Measurements from ENCODE around the gene CFAP299.

Gene CFAP299

DNA sequence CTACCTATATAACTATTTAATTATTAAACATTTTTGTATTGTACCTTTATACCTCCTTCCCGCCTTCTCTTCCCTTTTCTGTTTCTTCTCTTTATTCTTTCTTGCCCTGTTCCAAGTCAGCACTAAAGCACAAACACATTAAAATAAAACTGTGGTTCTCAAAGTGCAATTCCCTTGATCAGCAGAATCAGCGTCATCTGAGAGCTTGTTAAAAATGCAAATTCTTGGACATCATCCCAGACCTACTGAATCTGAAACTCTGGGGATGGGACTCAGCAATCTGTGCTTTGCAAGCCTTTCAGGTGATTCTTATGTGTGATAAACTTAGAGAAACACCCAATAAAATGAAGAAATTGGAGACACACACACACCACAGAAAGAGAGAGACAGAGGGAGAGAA, 516.5 kb downstream of the CFAP299 start:
- H3K36me3 ChIP-seq (ENCODE audit: control insufficient read depth, low read depth, low read length): no peaks in the 10 kb centered on the region
- H3K4me1 ChIP-seq (ENCODE audit: control insufficient read depth, low read depth, low read length): no peaks in the 10 kb centered on the region
- H3K27me3 ChIP-seq (ENCODE audit: control insufficient read depth, insufficient read depth, low read length): no peaks in the 10 kb centered on the region
- no peak overlapping the region for H3K9ac ChIP-seq (ENCODE audit: low read length)
- no peak overlapping the region for H3K4me3 ChIP-seq (ENCODE audit: low read length)
- H3K9me3 ChIP-seq (ENCODE audit: control insufficient read depth, low read depth, low read length): no peaks in the 10 kb centered on the region
- H3K27ac ChIP-seq (ENCODE audit: low read length): no peak overlapping the region

DNA sequence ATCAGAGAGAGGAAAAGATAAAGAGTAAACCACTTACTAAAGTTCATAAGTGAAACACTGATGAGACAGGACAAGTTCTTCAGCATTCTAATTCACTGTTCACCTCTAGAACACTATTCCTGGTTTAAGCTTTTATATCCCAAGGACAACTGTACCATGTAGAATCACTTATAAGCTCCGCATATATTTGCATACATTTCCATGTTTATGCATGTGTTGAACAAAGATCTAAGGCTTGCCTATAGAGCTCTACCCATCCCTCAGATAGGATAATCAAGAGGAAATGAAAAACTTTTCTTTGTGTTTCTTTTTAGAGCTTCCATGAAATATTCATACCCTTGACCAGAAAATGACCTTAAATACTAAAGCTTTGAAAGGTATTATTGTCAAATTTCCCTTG, 538.0 kb downstream of the CFAP299 start:
- no peaks in the 10 kb centered on the region for H3K4me1 ChIP-seq (ENCODE audit: control insufficient read depth, low read depth, low read length)
- no peak overlapping the region for H3K27ac ChIP-seq (ENCODE audit: low read length)

DNA sequence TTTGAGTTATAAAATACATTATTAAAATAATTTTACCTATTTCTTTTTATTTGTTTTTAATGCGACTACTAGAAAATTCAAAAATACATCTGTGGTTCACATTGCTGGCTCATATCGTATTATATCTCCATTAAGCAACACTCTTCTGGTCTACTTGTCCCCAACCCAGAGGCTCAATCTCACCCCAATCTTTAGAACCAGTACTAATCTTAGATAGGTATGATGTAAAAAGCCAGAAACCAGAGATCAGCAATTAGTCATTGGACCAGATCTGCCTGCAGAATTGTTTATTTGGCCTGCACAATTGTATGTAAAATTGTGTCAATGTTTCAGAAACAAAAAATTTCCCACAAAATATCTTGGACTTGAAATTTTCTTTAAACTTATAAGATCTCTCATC, 539.4 kb downstream of the CFAP299 start:
- H3K4me3 ChIP-seq (ENCODE audit: low read length): no peak overlapping the region
- no peaks in the 10 kb centered on the region for H3K27me3 ChIP-seq (ENCODE audit: control insufficient read depth, insufficient read depth, low read length)
- H3K9me3 ChIP-seq (ENCODE audit: control insufficient read depth, low read depth, low read length): no peaks in the 10 kb centered on the region
- H3K9ac ChIP-seq (ENCODE audit: low read length): no peak overlapping the region
- no peak overlapping the region for H3K27ac ChIP-seq (ENCODE audit: low read length)
- H3K4me1 ChIP-seq (ENCODE audit: control insufficient read depth, low read depth, low read length): no peaks in the 10 kb centered on the region
- no peaks in the 10 kb centered on the region for H3K36me3 ChIP-seq (ENCODE audit: control insufficient read depth, low read depth, low read length)

More for the DNA sequence above, 538.0 kb downstream of the CFAP299 start:
- Histone ChIP-seq H3K27me3 (ENCODE audit: control insufficient read depth, insufficient read depth, low read length) (no peaks in the 10 kb centered on the region), H3K9me3 (ENCODE audit: control insufficient read depth, low read depth, low read length) (no peaks in the 10 kb centered on the region), H3K4me3 (ENCODE audit: low read length) (no peak overlapping the region), H3K36me3 (ENCODE audit: control insufficient read depth, low read depth, low read length) (no peaks in the 10 kb centered on the region), H3K9ac (ENCODE audit: low read length) (no peak overlapping the region)

DNA sequence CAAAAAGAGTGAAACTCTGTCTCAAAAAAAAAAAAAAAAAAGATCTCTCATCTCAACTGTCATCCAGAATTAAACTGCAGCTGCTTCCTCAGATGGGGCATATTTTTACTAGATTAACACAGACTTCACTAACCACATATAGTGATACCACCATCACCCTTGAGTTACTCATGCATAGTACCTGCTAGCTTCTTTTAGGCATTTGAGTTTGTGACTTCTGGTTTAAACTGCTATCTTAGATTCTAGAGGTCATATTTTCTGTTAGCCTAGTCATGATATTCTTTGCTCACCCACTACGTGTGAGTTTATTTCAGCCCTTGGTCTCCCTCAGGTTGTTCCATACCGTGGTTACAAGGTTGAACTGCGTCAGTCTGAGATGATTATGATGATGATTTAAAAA, 540.1 kb downstream of the CFAP299 start:
- Histone ChIP-seq H3K36me3 (ENCODE audit: control insufficient read depth, low read depth, low read length) (no peaks in the 10 kb centered on the region), H3K9ac (ENCODE audit: low read length) (no peak overlapping the region), H3K9me3 (ENCODE audit: control insufficient read depth, low read depth, low read length) (no peaks in the 10 kb centered on the region), H3K27ac (ENCODE audit: low read length) (no peak overlapping the region), H3K4me1 (ENCODE audit: control insufficient read depth, low read depth, low read length) (no peaks in the 10 kb centered on the region), H3K27me3 (ENCODE audit: control insufficient read depth, insufficient read depth, low read length) (no peaks in the 10 kb centered on the region), H3K4me3 (ENCODE audit: low read length) (no peak overlapping the region)

DNA sequence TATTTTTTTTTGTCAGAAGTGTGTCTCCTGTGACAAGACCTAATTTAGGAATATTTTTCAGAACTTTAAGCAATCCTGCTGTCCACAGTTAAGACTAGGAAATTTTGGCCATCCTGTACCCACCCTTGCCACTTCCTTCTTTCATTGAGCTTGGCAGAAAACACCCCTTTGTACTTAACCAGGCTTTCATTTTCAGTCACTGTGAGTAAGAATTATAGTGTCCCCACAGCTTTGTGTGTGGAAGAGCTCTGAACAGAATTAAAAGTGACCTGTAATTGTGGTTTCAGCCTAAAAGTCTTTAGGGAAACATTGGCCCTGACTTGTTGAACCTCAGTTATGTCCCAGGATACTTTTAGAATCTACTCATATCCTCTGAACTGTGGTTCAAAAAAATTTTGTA, 541.3 kb downstream of the CFAP299 start:
- Histone ChIP-seq H3K27ac (ENCODE audit: low read length) (no peak overlapping the region), H3K9me3 (ENCODE audit: control insufficient read depth, low read depth, low read length) (no peaks in the 10 kb centered on the region), H3K4me3 (ENCODE audit: low read length) (no peak overlapping the region), H3K27me3 (ENCODE audit: control insufficient read depth, insufficient read depth, low read length) (no peaks in the 10 kb centered on the region), H3K36me3 (ENCODE audit: control insufficient read depth, low read depth, low read length) (no peaks in the 10 kb centered on the region), H3K4me1 (ENCODE audit: control insufficient read depth, low read depth, low read length) (no peaks in the 10 kb centered on the region), H3K9ac (ENCODE audit: low read length) (no peak overlapping the region)

DNA sequence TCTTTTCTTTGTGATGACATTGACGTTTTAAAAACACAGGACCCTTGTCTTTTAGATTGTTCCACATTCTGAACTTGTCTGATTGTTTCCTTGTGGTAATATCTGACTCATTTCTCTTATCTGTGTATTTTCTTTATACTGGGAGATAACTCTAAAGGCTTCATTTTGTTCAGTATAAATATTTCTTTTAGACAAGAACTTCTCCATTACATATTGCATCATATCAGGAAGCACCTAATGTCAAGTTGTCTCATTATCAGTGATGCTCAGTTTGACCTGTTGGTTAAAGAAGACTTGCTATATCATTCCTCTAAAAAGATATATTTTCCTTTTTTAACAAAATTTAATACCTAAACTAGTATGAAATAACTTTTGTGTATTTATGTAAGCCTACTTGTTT, 542.7 kb downstream of the CFAP299 start:
- Histone ChIP-seq H3K27ac (ENCODE audit: low read length) (no peak overlapping the region), H3K36me3 (ENCODE audit: control insufficient read depth, low read depth, low read length) (no peaks in the 10 kb centered on the region), H3K9ac (ENCODE audit: low read length) (no peak overlapping the region), H3K27me3 (ENCODE audit: control insufficient read depth, insufficient read depth, low read length) (no peaks in the 10 kb centered on the region), H3K4me3 (ENCODE audit: low read length) (no peak overlapping the region), H3K9me3 (ENCODE audit: control insufficient read depth, low read depth, low read length) (no peaks in the 10 kb centered on the region), H3K4me1 (ENCODE audit: control insufficient read depth, low read depth, low read length) (no peaks in the 10 kb centered on the region)

DNA sequence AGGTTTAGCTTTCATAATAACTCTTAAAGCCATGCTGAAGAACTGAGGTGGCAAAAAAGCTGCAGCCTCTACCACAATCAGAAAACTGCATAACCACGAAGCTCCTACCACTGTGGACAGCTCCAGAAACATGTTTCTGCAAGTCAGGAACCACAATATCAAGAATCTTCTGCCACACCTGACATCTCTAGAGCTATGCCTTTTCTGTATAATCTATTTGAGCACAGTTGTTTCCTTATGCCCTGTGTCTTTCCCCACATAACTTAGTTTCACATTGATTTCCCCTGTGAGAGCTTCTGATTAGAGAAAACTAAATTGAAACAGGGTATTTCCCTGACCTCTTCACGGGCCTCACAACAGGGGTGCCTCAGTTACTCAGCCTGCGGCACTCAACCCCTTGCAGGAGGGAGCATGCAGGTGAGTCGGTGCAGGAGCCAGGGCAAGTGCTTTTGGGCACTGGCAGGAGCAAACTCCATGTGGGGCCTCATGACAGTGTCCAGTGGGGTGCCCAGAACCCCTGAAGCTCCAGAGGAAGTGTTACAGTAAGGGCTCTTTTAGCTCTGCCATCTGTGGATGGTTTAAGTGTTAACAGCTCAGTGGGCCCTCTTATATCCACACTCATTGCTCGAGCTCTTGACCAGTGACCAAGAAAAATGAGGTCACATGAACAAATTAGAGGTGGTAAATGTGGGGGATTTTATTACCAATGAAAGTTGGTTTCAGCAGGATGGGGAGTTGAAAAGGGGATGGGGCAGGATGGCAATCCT, 562.2 kb downstream of the CFAP299 start:
- Histone ChIP-seq H3K27me3 (ENCODE audit: control insufficient read depth, insufficient read depth, low read length) (no peaks in the 10 kb centered on the region), H3K9ac (ENCODE audit: low read length) (no peak overlapping the region), H3K27ac (ENCODE audit: low read length) (no peak overlapping the region), H3K4me3 (ENCODE audit: low read length) (no peak overlapping the region), H3K9me3 (ENCODE audit: control insufficient read depth, low read depth, low read length) (no peaks in the 10 kb centered on the region), H3K4me1 (ENCODE audit: control insufficient read depth, low read depth, low read length) (no peaks in the 10 kb centered on the region), H3K36me3 (ENCODE audit: control insufficient read depth, low read depth, low read length) (no peaks in the 10 kb centered on the region)

DNA sequence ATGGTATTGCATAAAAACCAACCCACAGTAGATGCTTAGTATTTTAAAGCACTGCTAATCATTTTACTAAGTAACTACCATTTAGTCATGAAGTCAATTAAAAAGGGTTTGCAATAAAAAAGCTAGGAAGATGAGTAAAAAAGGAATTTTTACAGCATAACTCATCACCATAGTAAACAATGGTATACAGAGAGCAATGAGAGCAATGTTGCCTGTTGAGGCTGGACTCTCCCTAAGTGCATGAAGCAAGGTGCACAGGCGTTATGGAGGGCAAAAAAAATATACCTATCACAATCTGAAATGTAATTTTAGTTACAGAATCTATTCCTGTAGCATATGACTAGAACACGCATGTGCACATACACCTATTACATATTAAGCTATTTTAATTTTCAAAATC, 565.4 kb downstream of the CFAP299 start:
- H3K4me3 ChIP-seq (ENCODE audit: low read length): no peak overlapping the region
- no peaks in the 10 kb centered on the region for H3K9me3 ChIP-seq (ENCODE audit: control insufficient read depth, low read depth, low read length)
- H3K36me3 ChIP-seq (ENCODE audit: control insufficient read depth, low read depth, low read length): no peaks in the 10 kb centered on the region
- no peaks in the 10 kb centered on the region for H3K27me3 ChIP-seq (ENCODE audit: control insufficient read depth, insufficient read depth, low read length)
- H3K27ac ChIP-seq (ENCODE audit: low read length): no peak overlapping the region
- H3K4me1 ChIP-seq (ENCODE audit: control insufficient read depth, low read depth, low read length): no peaks in the 10 kb centered on the region
- no peak overlapping the region for H3K9ac ChIP-seq (ENCODE audit: low read length)

DNA sequence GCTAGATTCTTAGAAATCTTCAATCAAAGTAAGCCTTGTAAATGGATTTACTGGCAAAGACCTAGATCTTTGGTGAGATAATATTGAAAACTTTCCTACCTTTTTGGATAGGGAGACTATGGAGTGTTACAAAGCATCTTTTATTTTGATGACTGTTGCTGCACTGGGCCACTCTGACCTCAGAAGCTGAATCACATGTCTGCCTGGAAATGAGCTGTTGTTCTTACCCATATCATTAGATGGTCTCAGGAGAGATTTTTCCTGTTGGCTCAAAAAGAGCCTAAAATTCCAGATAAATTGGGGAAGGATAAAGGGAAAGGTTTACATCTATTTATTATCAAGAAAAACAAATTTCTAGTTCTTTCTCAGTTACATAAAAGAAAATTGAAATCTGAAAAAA, 567.5 kb downstream of the CFAP299 start:
- H3K27ac ChIP-seq (ENCODE audit: low read length): no peak overlapping the region
- no peak overlapping the region for H3K9ac ChIP-seq (ENCODE audit: low read length)
- H3K4me3 ChIP-seq (ENCODE audit: low read length): no peak overlapping the region
- H3K4me1 ChIP-seq (ENCODE audit: control insufficient read depth, low read depth, low read length): no peaks in the 10 kb centered on the region
- H3K9me3 ChIP-seq (ENCODE audit: control insufficient read depth, low read depth, low read length): peaks cover 2% of the 10 kb centered on the region
- H3K27me3 ChIP-seq (ENCODE audit: control insufficient read depth, insufficient read depth, low read length): no peaks in the 10 kb centered on the region
- no peaks in the 10 kb centered on the region for H3K36me3 ChIP-seq (ENCODE audit: control insufficient read depth, low read depth, low read length)

DNA sequence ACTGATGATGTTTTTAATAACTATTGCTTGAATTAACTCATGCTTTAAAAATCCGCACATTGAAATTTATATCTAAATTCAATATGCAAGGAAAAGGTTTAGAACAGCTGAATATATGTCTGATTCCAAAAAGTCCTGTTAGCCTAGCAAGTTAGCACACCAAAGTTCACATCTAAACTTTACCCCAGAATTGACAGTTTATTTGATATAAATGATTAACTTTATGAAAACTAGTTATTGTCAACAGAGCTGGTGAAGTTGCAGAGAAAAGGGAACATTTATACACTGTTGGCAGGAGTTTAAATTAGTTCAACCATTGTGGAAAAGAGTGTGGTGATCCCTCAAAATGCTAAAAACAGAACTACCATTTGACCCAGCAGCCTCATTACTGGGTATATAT, 574.4 kb downstream of the CFAP299 start:
- H3K27ac ChIP-seq (ENCODE audit: low read length): no peak overlapping the region
- no peak overlapping the region for H3K4me3 ChIP-seq (ENCODE audit: low read length)
- H3K27me3 ChIP-seq (ENCODE audit: control insufficient read depth, insufficient read depth, low read length): no peaks in the 10 kb centered on the region
- H3K4me1 ChIP-seq (ENCODE audit: control insufficient read depth, low read depth, low read length): no peaks in the 10 kb centered on the region
- no peak overlapping the region for H3K9ac ChIP-seq (ENCODE audit: low read length)
- H3K36me3 ChIP-seq (ENCODE audit: control insufficient read depth, low read depth, low read length): no peaks in the 10 kb centered on the region
- H3K9me3 ChIP-seq (ENCODE audit: control insufficient read depth, low read depth, low read length): peaks cover 2% of the 10 kb centered on the region

DNA sequence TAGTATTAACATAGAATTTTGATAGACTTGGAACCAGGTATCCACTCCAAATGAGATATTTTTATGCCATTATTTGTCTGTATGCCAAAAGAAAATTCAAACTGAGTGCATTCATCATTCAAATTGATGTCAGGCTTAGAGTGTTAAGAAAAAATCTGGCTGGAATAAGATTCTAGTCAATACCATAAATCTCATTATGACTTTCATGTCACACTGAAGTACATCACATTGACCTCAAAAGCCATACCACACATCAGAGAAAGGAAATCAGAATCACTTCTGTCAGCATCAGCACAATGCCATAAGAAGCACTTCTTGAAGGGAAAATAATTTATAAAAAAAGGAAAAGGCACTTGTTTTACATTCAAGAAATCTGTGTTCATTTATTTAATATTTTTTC, 575.9 kb downstream of the CFAP299 start:
- peaks cover under 1% of the 10 kb centered on the region for H3K9me3 ChIP-seq (ENCODE audit: control insufficient read depth, low read depth, low read length)
- no peaks in the 10 kb centered on the region for H3K27me3 ChIP-seq (ENCODE audit: control insufficient read depth, insufficient read depth, low read length)
- no peak overlapping the region for H3K9ac ChIP-seq (ENCODE audit: low read length)
- no peak overlapping the region for H3K27ac ChIP-seq (ENCODE audit: low read length)
- H3K36me3 ChIP-seq (ENCODE audit: control insufficient read depth, low read depth, low read length): no peaks in the 10 kb centered on the region
- no peak overlapping the region for H3K4me3 ChIP-seq (ENCODE audit: low read length)
- H3K4me1 ChIP-seq (ENCODE audit: control insufficient read depth, low read depth, low read length): no peaks in the 10 kb centered on the region

DNA sequence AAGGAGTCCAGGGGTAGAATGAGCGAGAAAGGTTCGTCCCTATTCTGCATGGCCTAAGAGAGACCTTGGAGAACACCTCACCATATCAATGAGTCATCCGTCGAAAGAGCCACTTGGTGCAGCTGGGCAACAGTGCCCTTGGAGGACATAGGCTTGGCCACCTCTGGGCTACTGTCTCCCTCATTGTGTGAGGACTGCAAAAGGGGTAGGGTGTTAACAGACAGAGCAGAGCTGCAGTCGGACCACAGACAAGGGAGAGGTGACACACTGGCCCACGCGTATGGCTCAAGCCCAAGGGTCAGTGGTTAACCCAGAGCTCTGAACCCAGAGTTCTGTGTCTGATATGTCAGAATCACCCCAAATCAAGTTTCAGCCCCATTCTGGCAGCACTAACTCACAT, 576.8 kb downstream of the CFAP299 start:
- Histone ChIP-seq H3K4me1 (ENCODE audit: control insufficient read depth, low read depth, low read length) (no peaks in the 10 kb centered on the region), H3K27ac (ENCODE audit: low read length) (no peak overlapping the region), H3K9ac (ENCODE audit: low read length) (no peak overlapping the region), H3K36me3 (ENCODE audit: control insufficient read depth, low read depth, low read length) (no peaks in the 10 kb centered on the region), H3K27me3 (ENCODE audit: control insufficient read depth, insufficient read depth, low read length) (no peaks in the 10 kb centered on the region), H3K4me3 (ENCODE audit: low read length) (no peak overlapping the region), H3K9me3 (ENCODE audit: control insufficient read depth, low read depth, low read length) (no peaks in the 10 kb centered on the region)

Measured in iPS-18a (cell line).